ENCODE measurements around the gene ANAPC1. TPM values are rescaled to one million over a fixed set of nuclear protein-coding genes. Genes with fewer than 3 reads are reported as not detected.

Gene ANAPC1
- total and polyA plus RNA-seq, 2 donors (not counting 1 experiment from before 2014, with no cell fraction given) = 16.4 to 69.3 TPM

DNA sequence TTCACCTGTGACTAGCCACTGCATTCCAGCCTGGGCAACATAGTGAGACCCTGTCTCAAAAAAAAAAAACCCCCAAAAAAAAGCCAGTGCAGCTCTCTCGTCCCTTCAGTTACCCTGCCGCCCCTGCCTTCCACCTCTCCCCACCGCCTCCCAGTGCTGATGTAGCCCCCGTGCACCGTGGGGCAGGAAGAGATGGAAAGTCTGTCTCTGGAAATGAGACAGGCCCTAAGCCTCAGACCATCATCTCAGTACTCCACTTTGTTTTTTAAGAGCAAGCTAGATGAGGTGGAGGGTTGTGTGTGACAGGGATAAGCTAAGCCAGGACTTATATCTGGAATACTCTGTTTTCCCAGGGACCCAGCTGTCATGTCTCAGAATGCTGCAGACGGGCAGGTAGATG lies 46.4 kb upstream of the ANAPC1 start:
- Histone ChIP-seq H3K79me2 (ENCODE audit: control insufficient read depth, insufficient read depth, low read length) (no peaks in the 10 kb centered on the region), H2AFZ (ENCODE audit: insufficient read depth, low read depth, low read length, poor library complexity, severe bottlenecking) (no peak overlapping the region), H3K4me2 (replicated peaks; ENCODE audit: low read depth, low read length, poor library complexity, severe bottlenecking) (no peak overlapping the region), H3K4me1 (ENCODE audit: control insufficient read depth in 2 of 2, insufficient read depth in 2 of 2, low read length in 2 of 2) (no peaks in the 10 kb centered on the region), H3K36me3 (replicated peaks in 1 of 2; ENCODE audit: control extremely low read depth in 1 of 2, control insufficient read depth in 1 of 2, extremely low read depth in 1 of 2, insufficient read depth in 2 of 2, low read length in 1 of 2) (no peaks in the 10 kb centered on the region), H3K27ac (ENCODE audit: low read length in 2 of 2) (no peak overlapping the region), H4K20me1 (ENCODE audit: control insufficient read depth, insufficient read depth, low read length, poor library complexity, severe bottlenecking) (no peaks in the 10 kb centered on the region), H3K27me3 (replicated peaks in 1 of 4; ENCODE audit: control extremely low read depth in 1 of 4, control insufficient read depth in 3 of 4, insufficient read depth in 4 of 4, low read length in 3 of 4) (no peaks in the 10 kb centered on the region), H3K4me3 (ENCODE audit: control extremely low read depth in 1 of 5, extremely low read depth in 1 of 5, insufficient read depth in 1 of 5, low read depth in 2 of 5, low read length in 4 of 5) (no peak overlapping the region), H3K9me3 (ENCODE audit: control extremely low read depth in 1 of 3, control insufficient read depth in 2 of 3, insufficient read depth in 1 of 3, low read length in 2 of 3) (no peaks in the 10 kb centered on the region), H3K9ac (ENCODE audit: low read length) (no peak overlapping the region)
- no peak for ATAC-seq (ENCODE audit: low read depth)
- intact Hi-C loops (cut with micrococcal nuclease) = no loop called here
- DNase-seq = no peak
- ChIA-PET POLR2A (no interaction called here), CTCF (no interaction called here)
- no peak for TF ChIP-seq EZH2 (IDR thresholded peaks at IDR 0.05; ENCODE audit: borderline replicate concordance, insufficient read depth, low read depth, low read length, poor library complexity, severe bottlenecking)
- WGBS (ENCODE audit: insufficient coverage) = 100% methylated on average over 3 of the region's 6 CpGs
- Mint-ChIP-seq H3K27ac (no peak overlapping the region), H3K4me1 (no peaks in the 10 kb centered on the region), H3K27me3 (peaks cover 17% of the 10 kb centered on the region), H3K4me3 (no peak overlapping the region), H3K9me3 (ENCODE audit: insufficient read depth) (no peaks in the 10 kb centered on the region)

DNA sequence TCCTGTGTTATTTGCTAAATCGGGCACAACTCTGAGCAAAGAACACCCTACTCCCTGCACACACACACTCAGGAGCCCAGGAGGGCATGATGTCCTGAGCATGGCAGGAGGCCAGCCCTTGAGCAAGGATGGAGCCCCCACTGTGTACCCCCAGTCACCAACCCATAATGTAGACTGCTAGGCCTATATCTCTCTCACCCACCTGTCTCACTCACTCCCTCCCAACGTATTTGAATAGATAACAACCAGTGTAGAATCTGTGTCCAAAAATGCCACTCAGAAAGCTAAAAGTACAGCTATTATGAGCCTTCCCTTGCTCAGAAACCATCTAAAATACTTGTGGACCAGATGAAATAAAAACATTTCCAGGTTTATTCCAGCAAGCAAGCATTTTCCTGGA lies 43.7 kb upstream of the ANAPC1 start:
- Histone ChIP-seq H2AFZ (ENCODE audit: insufficient read depth, low read depth, low read length, poor library complexity, severe bottlenecking) (no peak overlapping the region), H3K36me3 (replicated peaks in 1 of 2; ENCODE audit: control extremely low read depth in 1 of 2, control insufficient read depth in 1 of 2, extremely low read depth in 1 of 2, insufficient read depth in 2 of 2, low read length in 1 of 2) (no peaks in the 10 kb centered on the region), H3K4me3 (ENCODE audit: control extremely low read depth in 1 of 5, extremely low read depth in 1 of 5, insufficient read depth in 1 of 5, low read depth in 2 of 5, low read length in 4 of 5) (no peak overlapping the region), H3K4me1 (ENCODE audit: control insufficient read depth in 2 of 2, insufficient read depth in 2 of 2, low read length in 2 of 2) (no peaks in the 10 kb centered on the region), H3K4me2 (replicated peaks; ENCODE audit: low read depth, low read length, poor library complexity, severe bottlenecking) (no peak overlapping the region), H3K27me3 (replicated peaks in 1 of 4; ENCODE audit: control extremely low read depth in 1 of 4, control insufficient read depth in 3 of 4, insufficient read depth in 4 of 4, low read length in 3 of 4) (peaks cover 0 to 3% (median 0%) of the 10 kb centered on the region in 4 experiments), H4K20me1 (ENCODE audit: control insufficient read depth, insufficient read depth, low read length, poor library complexity, severe bottlenecking) (no peaks in the 10 kb centered on the region), H3K79me2 (ENCODE audit: control insufficient read depth, insufficient read depth, low read length) (no peaks in the 10 kb centered on the region), H3K27ac (ENCODE audit: low read length in 2 of 2) (no peak overlapping the region), H3K9me3 (ENCODE audit: control extremely low read depth in 1 of 3, control insufficient read depth in 2 of 3, insufficient read depth in 1 of 3, low read length in 2 of 3) (no peaks in the 10 kb centered on the region), H3K9ac (ENCODE audit: low read length) (no peak overlapping the region)
- no peak for ATAC-seq (ENCODE audit: low read depth)
- Mint-ChIP-seq H3K4me1 (no peaks in the 10 kb centered on the region), H3K9me3 (ENCODE audit: insufficient read depth) (no peaks in the 10 kb centered on the region), H3K27me3 (peaks cover 8% of the 10 kb centered on the region), H3K4me3 (no peak overlapping the region), H3K27ac (no peak overlapping the region)
- intact Hi-C loops (cut with micrococcal nuclease) = no loop called here
- ChIA-PET CTCF (no interaction called here), POLR2A (no interaction called here)
- 92% methylated on average over 1 of the region's 2 CpGs for WGBS (ENCODE audit: insufficient coverage)
- TF ChIP-seq, protein P1, sequence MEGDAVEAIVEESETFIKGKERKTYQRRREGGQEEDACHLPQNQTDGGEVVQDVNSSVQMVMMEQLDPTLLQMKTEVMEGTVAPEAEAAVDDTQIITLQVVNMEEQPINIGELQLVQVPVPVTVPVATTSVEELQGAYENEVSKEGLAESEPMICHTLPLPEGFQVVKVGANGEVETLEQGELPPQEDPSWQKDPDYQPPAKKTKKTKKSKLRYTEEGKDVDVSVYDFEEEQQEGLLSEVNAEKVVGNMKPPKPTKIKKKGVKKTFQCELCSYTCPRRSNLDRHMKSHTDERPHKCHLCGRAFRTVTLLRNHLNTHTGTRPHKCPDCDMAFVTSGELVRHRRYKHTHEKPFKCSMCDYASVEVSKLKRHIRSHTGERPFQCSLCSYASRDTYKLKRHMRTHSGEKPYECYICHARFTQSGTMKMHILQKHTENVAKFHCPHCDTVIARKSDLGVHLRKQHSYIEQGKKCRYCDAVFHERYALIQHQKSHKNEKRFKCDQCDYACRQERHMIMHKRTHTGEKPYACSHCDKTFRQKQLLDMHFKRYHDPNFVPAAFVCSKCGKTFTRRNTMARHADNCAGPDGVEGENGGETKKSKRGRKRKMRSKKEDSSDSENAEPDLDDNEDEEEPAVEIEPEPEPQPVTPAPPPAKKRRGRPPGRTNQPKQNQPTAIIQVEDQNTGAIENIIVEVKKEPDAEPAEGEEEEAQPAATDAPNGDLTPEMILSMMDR (IDR thresholded peaks at IDR 0.05) = no peak
- no peak for TF ChIP-seq EZH2 (IDR thresholded peaks at IDR 0.05; ENCODE audit: borderline replicate concordance, insufficient read depth, low read depth, low read length, poor library complexity, severe bottlenecking)
- no peak for DNase-seq
